Uterus (tissue), 2 donors: Measurements from ENCODE around the gene KLF3.

ENCODE experiments used
- CTCF ChIP-seq, 4 experiments: fragments of 200-600 bp in 2 of 4; fragments of 450-650 bp in 2 of 4; sonication (generic) in 2 of 4; IDR thresholded peaks; one replicate each; pipeline ENCODE4 v1.5.1; 2016 to 2019; ENCODE audit warnings: antibody characterized with exemption in 4 of 4, mild to moderate bottlenecking in 2 of 4, moderate library complexity in 1 of 4
- POLR2A ChIP-seq, 2 donors: fragments of 450-650 bp; IDR thresholded peaks; one replicate each; pipeline ENCODE4 v1.6.1; 2016; ENCODE audit warnings: antibody characterized with exemption in 2 of 2, mild to moderate bottlenecking in 1 of 2, moderate library complexity in 1 of 2

DNA sequence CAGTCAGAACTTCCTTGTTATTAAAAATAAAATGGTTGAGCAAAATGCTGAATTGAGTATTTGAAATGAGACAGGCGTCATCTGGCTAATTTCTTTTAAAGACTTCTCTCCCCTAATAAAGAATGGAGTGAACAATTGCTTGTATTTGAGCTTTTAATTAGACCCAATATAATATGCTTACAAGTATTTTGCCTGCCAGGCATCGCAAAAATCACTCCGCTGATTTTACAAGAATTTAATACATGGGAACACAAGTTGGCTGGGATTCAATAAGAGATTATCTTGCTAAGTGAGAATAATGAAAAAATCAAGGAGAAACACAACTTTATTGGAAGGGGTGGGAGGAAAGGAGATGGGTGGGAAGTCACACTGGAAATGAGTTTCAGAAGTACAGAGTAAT lies 52.3 kb downstream of the KLF3 start:
- TF ChIP-seq POLR2A (IDR thresholded peaks at IDR 0.05) (no peak), CTCF (IDR thresholded peaks at IDR 0.05) (no peak)
